ENCODE results near the gene CATSPER1.
"Not testable (repeated sequence)": the region's sequence is repeated elsewhere in the genome, so short reads cannot be mapped to it uniquely, and the experiment has no call there.

The CATSPER1 gene

GRCh38 chr11:66051766-66052663 lies 25.7 kb upstream of the CATSPER1 start, which contains the start of gene SF3B2:
TSS of gene SF3B2 (plus strand) at chr11:66052364. CDS start at chr11:66052385, 21 bp downstream.
- peak; percentile 84 to 92 for DNase-seq (ENCODE audit: low read depth in 2 of 2, low spot score in 1 of 2)

- no peak for DNase-seq (ENCODE audit: low read depth in 2 of 2, low spot score in 1 of 2)
Measured at GRCh38 chr11:66051371-66051765, 25.1 kb upstream of the CATSPER1 start.

- DNase-seq (ENCODE audit: low read depth in 2 of 2, low spot score in 1 of 2), result no peak
Measured at GRCh38 chr11:66050581-66051231, 24.4 kb upstream of the CATSPER1 start.

GRCh38 chr11:66048547-66049323 lies 22.5 kb upstream of the CATSPER1 start, which contains the start of gene GAL3ST3:
TSS of gene GAL3ST3 (minus strand) at chr11:66049161. CDS start at chr11:66045415, 3,746 bp downstream.
- no peak for DNase-seq (ENCODE audit: low read depth in 2 of 2, low spot score in 1 of 2)

- no peak for DNase-seq (ENCODE audit: low read depth in 2 of 2, low spot score in 1 of 2)
Measured at GRCh38 chr11:66047541-66048365, 21.5 kb upstream of the CATSPER1 start.

- no peak for DNase-seq (ENCODE audit: low read depth in 2 of 2, low spot score in 1 of 2)
Measured at GRCh38 chr11:66046901-66047300, 20.6 kb upstream of the CATSPER1 start.

- peak; percentile 70 to 72 for DNase-seq (ENCODE audit: low read depth in 2 of 2, low spot score in 1 of 2)
Measured at GRCh38 chr11:66045177-66045639, 18.9 kb upstream of the CATSPER1 start.

- no peak for DNase-seq (ENCODE audit: low read depth in 2 of 2, low spot score in 1 of 2)
Measured at GRCh38 chr11:66044757-66045156, 18.5 kb upstream of the CATSPER1 start.

GRCh38 chr11:66042996-66043906 lies 17.0 kb upstream of the CATSPER1 start:
- no peak for DNase-seq (ENCODE audit: low read depth in 2 of 2, low spot score in 1 of 2)

GRCh38 chr11:66042227-66042995 lies 16.1 kb upstream of the CATSPER1 start:
- DNase-seq (ENCODE audit: low read depth in 2 of 2, low spot score in 1 of 2), result no peak

GRCh38 chr11:66039765-66040164 lies 13.5 kb upstream of the CATSPER1 start:
- no peak for DNase-seq (ENCODE audit: low read depth in 2 of 2, low spot score in 1 of 2)

- DNase-seq (ENCODE audit: low read depth in 2 of 2, low spot score in 1 of 2), result no peak
Measured at GRCh38 chr11:66037327-66037726, 11.0 kb upstream of the CATSPER1 start.

- no peak for DNase-seq (ENCODE audit: low read depth in 2 of 2, low spot score in 1 of 2)
Measured at GRCh38 chr11:66036334-66036710, 10.0 kb upstream of the CATSPER1 start.

GRCh38 chr11:66035653-66036333 lies 9.5 kb upstream of the CATSPER1 start:
- no peak for DNase-seq (ENCODE audit: low read depth in 2 of 2, low spot score in 1 of 2)

GRCh38 chr11:66032957-66033735 lies 6.9 kb upstream of the CATSPER1 start:
- no peak for DNase-seq (ENCODE audit: low read depth in 2 of 2, low spot score in 1 of 2)

- not testable (repeated sequence) for DNase-seq (ENCODE audit: low read depth in 2 of 2, low spot score in 1 of 2)
Measured at GRCh38 chr11:66023186-66023440, 3.2 kb downstream of the CATSPER1 start.

- DNase-seq (ENCODE audit: low read depth in 2 of 2, low spot score in 1 of 2), result peak; percentile 46 to 56
Measured at GRCh38 chr11:66022401-66023185, 3.7 kb downstream of the CATSPER1 start.
